ENCODE measurements around the gene PSENEN. TPM values are rescaled to one million over a fixed set of nuclear protein-coding genes. Genes with fewer than 3 reads are reported as not detected.
A peak's percentile ranks its signal among the peaks of the same experiment; 100 is the strongest.

PSENEN gene
- total and polyA plus RNA-seq, 9 of the 15 experiments (the other 6 are each of a cell fraction or from before 2014, with no cell fraction given), result 34.5 to 299 (median 61.1) TPM

DNA sequence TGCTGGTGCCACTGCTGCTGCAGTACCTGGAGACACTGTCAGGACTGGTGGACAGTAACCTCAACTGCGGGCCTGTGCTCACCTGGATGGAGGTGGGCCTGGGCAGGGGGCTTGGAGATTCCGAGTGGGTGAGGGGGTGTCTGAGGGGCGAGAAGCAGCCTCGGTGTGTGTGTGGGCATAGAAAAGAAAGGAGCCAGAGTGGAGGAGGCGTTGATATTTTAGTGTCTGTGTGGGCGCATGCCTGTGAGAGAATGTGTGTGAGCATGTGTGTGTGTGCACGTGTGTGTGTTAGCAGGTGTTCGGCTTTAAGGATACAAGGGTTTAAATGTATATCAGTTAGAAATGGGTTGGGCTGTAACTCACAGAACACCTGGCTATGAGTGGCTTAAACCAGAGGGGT lies 33.6 kb downstream of the PSENEN start:
- intact Hi-C loops (cut with micrococcal nuclease) (no loop called here), in situ Hi-C loops (cut with MboI) (no loop called here)
- no peak for DNase-seq (ENCODE audit: extremely low read depth in 1 of 4, low spot score in 3 of 4)
- Histone ChIP-seq H3K9me3 (replicated peaks; ENCODE audit: control insufficient read depth, insufficient read depth, low read depth, low read length) (no peaks in the 10 kb centered on the region), H3K9me1 (ENCODE audit: control insufficient read depth, insufficient read depth, low read length) (no peaks in the 10 kb centered on the region), H3K9ac (ENCODE audit: insufficient read depth in 1 of 2, low read depth in 2 of 2, low read length in 2 of 2) (peak overlapping the region in 1 of 2 experiments; percentile 45; a peak in 1 of 4 replicates), H3K27ac (ENCODE audit: extremely low read depth, low read depth, low read length) (no peak overlapping the region), H4K20me1 (replicated peaks; ENCODE audit: control insufficient read depth, insufficient read depth, low read length) (no peaks in the 10 kb centered on the region), H3K4me3 (no peak overlapping the region), H3K79me2 (ENCODE audit: control insufficient read depth, insufficient read depth, low read length) (peaks cover 5% of the 10 kb centered on the region; the same call in 1 of the 3 replicates), H3K27me3 (ENCODE audit: control insufficient read depth in 2 of 2, insufficient read depth in 2 of 2, low read length in 2 of 2) (no peaks in the 10 kb centered on the region), H3K36me3 (ENCODE audit: control insufficient read depth, insufficient read depth, low read length) (peaks cover 24% of the 10 kb centered on the region; the same call in 2 of the 3 replicates), H3K4me2 (ENCODE audit: insufficient read depth, low read length) (no peak overlapping the region), H2AFZ (ENCODE audit: low read depth, low read length) (no peak overlapping the region), H3K4me1 (replicated peaks in 1 of 2; ENCODE audit: control insufficient read depth in 2 of 2, insufficient read depth in 2 of 2, low read length in 2 of 2) (peaks cover 10 to 44% of the 10 kb centered on the region in 2 experiments)
- ATAC-seq, result no peak
- POLR2A ChIA-PET, result interaction anchor here (0.7 kb wide), 1 partner anchor 438 kb away, joined by 4 read pairs; no protein-coding TSS in a partner anchor
- no peak for FAIRE-seq
- BruUV-seq (replicated peaks), result no TSS peak
- WGBS (ENCODE audit: insufficient coverage, low coverage, missing lambda C conversion rate), result 64% methylated on average over 6 of the region's 8 CpGs
- CTCF ChIA-PET (ENCODE audit: low intra/inter-chr PET ratio), result interaction anchor here (0.7 kb wide), 1 partner anchor 1351 kb away, joined by 3 read pairs; no protein-coding TSS in a partner anchor
- TF ChIP-seq GABPB2 (CRISPR knock-in tag; conservative IDR thresholded peaks at IDR 0.05) (no peak), SRSF1 (IDR thresholded peaks at IDR 0.05; ENCODE audit: low read depth, low read length) (no peak), SNIP1 (IDR thresholded peaks at IDR 0.05; ENCODE audit: low read depth) (no peak), BRF1 (IDR thresholded peaks at IDR 0.05; ENCODE audit: borderline replicate concordance, extremely low read depth, insufficient read length) (no peak), ZNF764 (CRISPR knock-in tag; IDR thresholded peaks at IDR 0.05; ENCODE audit: low read depth) (no peak), NR3C1 (CRISPR knock-in tag; IDR thresholded peaks at IDR 0.05) (no peak), ETS2 (tag; IDR thresholded peaks at IDR 0.05; ENCODE audit: borderline replicate concordance, poor library complexity, severe bottlenecking) (no peak), HMG20B (CRISPR knock-in tag; IDR thresholded peaks at IDR 0.05) (no peak), ZNF316 (IDR thresholded peaks at IDR 0.05) (no peak), SMARCA4 (IDR thresholded peaks at IDR 0.05) (no peak)
- TF ChIP-seq, protein P1, sequence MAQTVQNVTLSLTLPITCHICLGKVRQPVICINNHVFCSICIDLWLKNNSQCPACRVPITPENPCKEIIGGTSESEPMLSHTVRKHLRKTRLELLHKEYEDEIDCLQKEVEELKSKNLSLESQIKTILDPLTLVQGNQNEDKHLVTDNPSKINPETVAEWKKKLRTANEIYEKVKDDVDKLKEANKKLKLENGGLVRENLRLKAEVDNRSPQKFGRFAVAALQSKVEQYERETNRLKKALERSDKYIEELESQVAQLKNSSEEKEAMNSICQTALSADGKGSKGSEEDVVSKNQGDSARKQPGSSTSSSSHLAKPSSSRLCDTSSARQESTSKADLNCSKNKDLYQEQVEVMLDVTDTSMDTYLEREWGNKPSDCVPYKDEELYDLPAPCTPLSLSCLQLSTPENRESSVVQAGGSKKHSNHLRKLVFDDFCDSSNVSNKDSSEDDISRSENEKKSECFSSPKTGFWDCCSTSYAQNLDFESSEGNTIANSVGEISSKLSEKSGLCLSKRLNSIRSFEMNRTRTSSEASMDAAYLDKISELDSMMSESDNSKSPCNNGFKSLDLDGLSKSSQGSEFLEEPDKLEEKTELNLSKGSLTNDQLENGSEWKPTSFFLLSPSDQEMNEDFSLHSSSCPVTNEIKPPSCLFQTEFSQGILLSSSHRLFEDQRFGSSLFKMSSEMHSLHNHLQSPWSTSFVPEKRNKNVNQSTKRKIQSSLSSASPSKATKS (CRISPR knock-in tag; IDR thresholded peaks at IDR 0.05), result no peak
- TF ChIP-seq, protein P2, sequence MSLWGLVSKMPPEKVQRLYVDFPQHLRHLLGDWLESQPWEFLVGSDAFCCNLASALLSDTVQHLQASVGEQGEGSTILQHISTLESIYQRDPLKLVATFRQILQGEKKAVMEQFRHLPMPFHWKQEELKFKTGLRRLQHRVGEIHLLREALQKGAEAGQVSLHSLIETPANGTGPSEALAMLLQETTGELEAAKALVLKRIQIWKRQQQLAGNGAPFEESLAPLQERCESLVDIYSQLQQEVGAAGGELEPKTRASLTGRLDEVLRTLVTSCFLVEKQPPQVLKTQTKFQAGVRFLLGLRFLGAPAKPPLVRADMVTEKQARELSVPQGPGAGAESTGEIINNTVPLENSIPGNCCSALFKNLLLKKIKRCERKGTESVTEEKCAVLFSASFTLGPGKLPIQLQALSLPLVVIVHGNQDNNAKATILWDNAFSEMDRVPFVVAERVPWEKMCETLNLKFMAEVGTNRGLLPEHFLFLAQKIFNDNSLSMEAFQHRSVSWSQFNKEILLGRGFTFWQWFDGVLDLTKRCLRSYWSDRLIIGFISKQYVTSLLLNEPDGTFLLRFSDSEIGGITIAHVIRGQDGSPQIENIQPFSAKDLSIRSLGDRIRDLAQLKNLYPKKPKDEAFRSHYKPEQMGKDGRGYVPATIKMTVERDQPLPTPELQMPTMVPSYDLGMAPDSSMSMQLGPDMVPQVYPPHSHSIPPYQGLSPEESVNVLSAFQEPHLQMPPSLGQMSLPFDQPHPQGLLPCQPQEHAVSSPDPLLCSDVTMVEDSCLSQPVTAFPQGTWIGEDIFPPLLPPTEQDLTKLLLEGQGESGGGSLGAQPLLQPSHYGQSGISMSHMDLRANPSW (CRISPR knock-in tag; IDR thresholded peaks at IDR 0.05), result no peak
- TF ChIP-seq, protein P3, sequence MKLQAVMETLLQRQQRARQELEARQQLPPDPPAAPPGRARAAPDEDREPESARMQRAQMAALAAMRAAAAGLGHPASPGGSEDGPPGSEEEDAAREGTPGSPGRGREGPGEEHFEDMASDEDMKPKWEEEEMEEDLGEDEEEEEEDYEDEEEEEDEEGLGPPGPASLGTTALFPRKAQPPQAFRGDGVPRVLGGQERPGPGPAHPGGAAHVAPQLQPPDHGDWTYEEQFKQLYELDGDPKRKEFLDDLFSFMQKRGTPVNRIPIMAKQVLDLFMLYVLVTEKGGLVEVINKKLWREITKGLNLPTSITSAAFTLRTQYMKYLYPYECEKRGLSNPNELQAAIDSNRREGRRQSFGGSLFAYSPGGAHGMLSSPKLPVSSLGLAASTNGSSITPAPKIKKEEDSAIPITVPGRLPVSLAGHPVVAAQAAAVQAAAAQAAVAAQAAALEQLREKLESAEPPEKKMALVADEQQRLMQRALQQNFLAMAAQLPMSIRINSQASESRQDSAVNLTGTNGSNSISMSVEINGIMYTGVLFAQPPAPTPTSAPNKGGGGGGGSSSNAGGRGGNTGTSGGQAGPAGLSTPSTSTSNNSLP (IDR thresholded peaks at IDR 0.05; ENCODE audit: borderline replicate concordance, low read depth, low read length), result no peak
- TF ChIP-seq, protein P4, sequence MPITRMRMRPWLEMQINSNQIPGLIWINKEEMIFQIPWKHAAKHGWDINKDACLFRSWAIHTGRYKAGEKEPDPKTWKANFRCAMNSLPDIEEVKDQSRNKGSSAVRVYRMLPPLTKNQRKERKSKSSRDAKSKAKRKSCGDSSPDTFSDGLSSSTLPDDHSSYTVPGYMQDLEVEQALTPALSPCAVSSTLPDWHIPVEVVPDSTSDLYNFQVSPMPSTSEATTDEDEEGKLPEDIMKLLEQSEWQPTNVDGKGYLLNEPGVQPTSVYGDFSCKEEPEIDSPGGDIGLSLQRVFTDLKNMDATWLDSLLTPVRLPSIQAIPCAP (CRISPR knock-in tag; IDR thresholded peaks at IDR 0.05; ENCODE audit: borderline replicate concordance), result no peak
